ENCODE data around the gene RGS6.

GRCh38 chr14:72060460-72060859 is 128.2 kb downstream of the RGS6 start:
- no peak for TF ChIP-seq POLR2AphosphoS5 (IDR thresholded peaks at IDR 0.05; ENCODE audit: low read depth, low read length)
- no peak for TF ChIP-seq POU2F2 (IDR thresholded peaks at IDR 0.05; ENCODE audit: low read depth, low read length)
- no peak for TF ChIP-seq TAF1 (IDR thresholded peaks at IDR 0.05; ENCODE audit: low read depth, low read length)
